Measurements from ENCODE around the gene POTED.
"Not testable (repeated sequence)": the region's sequence is repeated elsewhere in the genome, so short reads cannot be mapped to it uniquely, and the experiment has no call there.

POTED gene

GRCh38 chr21:13609477-13609876 is at the start of gene POTED:
POTED (plus strand) TSS chr21:13609777; CDS start chr21:13610229, 452 bp downstream.
- DNase-seq (ENCODE audit: low spot score): not testable (repeated sequence)

- DNase-seq (ENCODE audit: low spot score): not testable (repeated sequence)
Observed at GRCh38 chr21:13650101-13650500, 40.5 kb downstream of the POTED start.

GRCh38 chr21:13651746-13652145 is 42.2 kb downstream of the POTED start:
- DNase-seq (ENCODE audit: low spot score): not testable (repeated sequence)
